GM12878 (cell line): ENCODE measurements around the gene JTB. TPM values are rescaled to one million over a fixed set of nuclear protein-coding genes. Genes with fewer than 3 reads are reported as not detected.

Experiments used
- CBFB ChIP-seq: IDR thresholded peaks from 2 replicates; pipeline ENCODE4 v1.6.1; 2016; ENCODE audit warnings: antibody characterized with exemption, low read depth
- CHD1 ChIP-seq: IDR thresholded peaks from 2 replicates; pipeline ENCODE4 v1.6.1; 2012; ENCODE audit warnings: low read depth, low read length, improper control_type of control experiment
- MEF2A ChIP-seq: IDR thresholded peaks from 2 replicates; pipeline ENCODE4 v1.6.1; 2011; ENCODE audit warnings: low read depth, mild to moderate bottlenecking, low read length, moderate library complexity; ENCODE audit not compliant: insufficient read depth
- NFYB ChIP-seq: IDR thresholded peaks from 2 replicates; pipeline ENCODE4 v1.6.1; 2011; ENCODE audit warnings: low read depth, mild to moderate bottlenecking, low read length, improper control_type of control experiment, moderate library complexity; ENCODE audit not compliant: insufficient read depth
- POLR2AphosphoS5 ChIP-seq: IDR thresholded peaks from 2 replicates; pipeline ENCODE4 v1.6.1; 2011; ENCODE audit warnings: mild to moderate bottlenecking, low read length, inconsistent platforms
- SP1 ChIP-seq: IDR thresholded peaks from one replicate; pipeline ENCODE4 v1.6.1; 2011; ENCODE audit warnings: low read depth, low read length
- ZNF592 ChIP-seq: fragments of 450-650 bp; IDR thresholded peaks from 2 replicates; pipeline ENCODE4 v1.6.1; 2017; ENCODE audit warnings: mild to moderate bottlenecking, moderate library complexity
- ZZZ3 ChIP-seq: IDR thresholded peaks from 2 replicates; pipeline ENCODE4 v1.6.1; 2011; ENCODE audit warnings: low read depth; ENCODE audit not compliant: control insufficient read depth, insufficient read length
- polyA plus RNA-seq, 11 experiments: library from polyadenylated mRNA; depleted of rRNA in 4 of 11; unstranded in 6 of 11; stranded (reverse) in 5 of 11; fragments of >200 nt; fragmentation: Nextera tagmentation in 4 of 11; fragmentation: Illumina TruSeq in 1 of 11; extraction: Ambion mirVana in 4 of 11; extraction: Trizol in 1 of 11; gene quantifications; 1 replicate in 1 of 11; 2 replicates in 10 of 11; pipeline versions ENCODE4 v1.2.1 to v1.2.3, GENCODE V29; 2011 to 2016; ENCODE audit warnings: inconsistent platforms in 2 of 11, missing spikeins in 2 of 11, low read depth in 1 of 11
- total RNA-seq, 4 experiments: library from RNA; depleted of rRNA in 3 of 4; stranded (reverse); fragments of >200 nt in 3 of 4; fragmentation: Illumina TruSeq in 1 of 4; extraction: Trizol in 1 of 4; gene quantifications; 2 replicates each; pipeline versions ENCODE4 v1.2.1 to v1.2.3, GENCODE V29; 2013 to 2021

Gene JTB
- total and polyA plus RNA-seq, 10 of the 15 experiments (the other 5 are each of a cell fraction or from before 2014, with no cell fraction given): 25.0 to 298 (median 155) TPM

DNA sequence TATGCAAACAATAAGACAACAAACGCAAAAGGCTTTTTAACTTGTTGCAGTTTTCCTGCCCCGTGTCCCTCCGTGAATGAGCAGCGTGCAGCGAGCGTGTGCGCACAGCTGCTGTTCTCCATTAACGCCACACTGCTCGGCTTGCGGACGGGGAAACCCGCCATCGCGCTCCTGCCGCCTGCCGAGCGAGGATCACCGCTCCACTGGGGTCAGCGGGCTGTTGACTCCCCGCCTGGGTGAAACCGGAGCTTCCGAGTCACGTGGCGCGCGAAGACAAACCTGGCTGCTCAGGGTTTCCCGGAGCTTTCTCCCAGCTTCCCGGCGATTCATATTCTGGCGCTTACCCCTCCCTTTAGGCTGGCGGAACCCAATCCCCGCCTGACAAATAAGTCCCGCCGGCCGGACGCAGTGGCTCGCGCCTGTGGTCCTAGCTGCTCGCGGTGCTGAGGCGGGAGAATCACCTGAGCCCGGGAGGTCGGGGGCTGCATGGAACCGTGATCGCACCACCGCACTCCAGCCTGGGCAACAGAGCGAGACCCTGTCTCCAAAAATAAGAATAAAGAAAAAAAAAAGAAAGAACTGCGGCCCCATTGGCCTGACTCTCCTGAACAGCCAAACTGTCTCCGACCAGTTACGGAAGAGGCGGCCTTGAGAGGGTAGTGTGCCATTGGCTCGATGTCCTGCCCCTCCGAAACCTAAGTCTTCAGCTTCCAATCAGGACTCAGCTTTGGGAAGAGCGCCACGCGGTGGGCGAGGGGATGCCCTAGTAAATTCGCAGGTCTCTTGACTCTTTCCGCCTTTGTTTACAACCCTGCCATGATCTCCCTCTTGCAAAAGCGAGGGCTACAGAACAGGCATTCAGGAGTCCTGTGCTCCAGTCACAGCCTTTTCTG lies 10.1 kb downstream of the JTB start, which contains the start of gene CREB3L4 (continued):
- peak; percentile 85 for TF ChIP-seq POLR2AphosphoS5
- 0 out of 2 replicates have a peak, but pooled peaks have one; percentile 32 for TF ChIP-seq MEF2A
- no peak for TF ChIP-seq ZNF592
- TF ChIP-seq ZZZ3: no peak
- peak; percentile 99 for TF ChIP-seq SP1
- peak; percentile 39; the same call in 1 of the 2 replicates for TF ChIP-seq CHD1
- peak; percentile 67; the same call in 1 of the 2 replicates for TF ChIP-seq CBFB
- peak; percentile 98 for TF ChIP-seq NFYB
